ENCODE measurements around the gene UNC5A.

UNC5A gene

GRCh38 chr5:176888016-176888864 is 77.9 kb downstream of the UNC5A start:
- H3K4me3 ChIP-seq (ENCODE audit: low read length), result no peak overlapping the region
- no peak for DNase-seq (ENCODE audit: low read depth, low spot score)
- H3K27ac ChIP-seq (ENCODE audit: low read length), result no peak overlapping the region
- H3K9me3 ChIP-seq (ENCODE audit: control insufficient read depth, insufficient read depth, low read length), result no peaks in the 10 kb centered on the region
- H3K4me1 ChIP-seq (ENCODE audit: control insufficient read depth, insufficient read depth, low read length), result no peaks in the 10 kb centered on the region; the same call in 1 of the 2 replicates
- no CpG with 5 or more reads among the region's 27 CpGs for WGBS (ENCODE audit: insufficient coverage, insufficient read length)
- H3K36me3 ChIP-seq (ENCODE audit: control insufficient read depth, insufficient read depth, low read length), result no peaks in the 10 kb centered on the region
- no peaks in the 10 kb centered on the region for H3K27me3 ChIP-seq (ENCODE audit: control insufficient read depth, insufficient read depth, low read length)

GRCh38 chr5:176888865-176889165 is 78.5 kb downstream of the UNC5A start:
- H3K9me3 ChIP-seq (ENCODE audit: control insufficient read depth, insufficient read depth, low read length), result no peaks in the 10 kb centered on the region
- no peak overlapping the region for H3K4me3 ChIP-seq (ENCODE audit: low read length)
- no peaks in the 10 kb centered on the region for H3K27me3 ChIP-seq (ENCODE audit: control insufficient read depth, insufficient read depth, low read length)
- no peak overlapping the region for H3K27ac ChIP-seq (ENCODE audit: low read length)
- no peaks in the 10 kb centered on the region for H3K36me3 ChIP-seq (ENCODE audit: control insufficient read depth, insufficient read depth, low read length)
- WGBS (ENCODE audit: insufficient coverage, insufficient read length), result no CpG with 5 or more reads among the region's 1 CpG
- DNase-seq (ENCODE audit: low read depth, low spot score), result no peak
- H3K4me1 ChIP-seq (ENCODE audit: control insufficient read depth, insufficient read depth, low read length), result no peaks in the 10 kb centered on the region; the same call in 1 of the 2 replicates

- no peak overlapping the region for H3K4me3 ChIP-seq (ENCODE audit: low read length)
- no peaks in the 10 kb centered on the region for H3K27me3 ChIP-seq (ENCODE audit: control insufficient read depth, insufficient read depth, low read length)
- H3K4me1 ChIP-seq (ENCODE audit: control insufficient read depth, insufficient read depth, low read length), result no peaks in the 10 kb centered on the region; the same call in 1 of the 2 replicates
- H3K27ac ChIP-seq (ENCODE audit: low read length), result no peak overlapping the region
- H3K36me3 ChIP-seq (ENCODE audit: control insufficient read depth, insufficient read depth, low read length), result no peaks in the 10 kb centered on the region
- WGBS (ENCODE audit: insufficient coverage, insufficient read length), result no CpG with 5 or more reads among the region's 24 CpGs
- H3K9me3 ChIP-seq (ENCODE audit: control insufficient read depth, insufficient read depth, low read length), result no peaks in the 10 kb centered on the region
- DNase-seq (ENCODE audit: low read depth, low spot score), result no peak
Measured at GRCh38 chr5:176889321-176890280, 79.2 kb downstream of the UNC5A start.

- no peaks in the 10 kb centered on the region for H3K27me3 ChIP-seq (ENCODE audit: control insufficient read depth, insufficient read depth, low read length)
- no peaks in the 10 kb centered on the region for H3K36me3 ChIP-seq (ENCODE audit: control insufficient read depth, insufficient read depth, low read length)
- no peak for DNase-seq (ENCODE audit: low read depth, low spot score)
- no peak overlapping the region for H3K4me3 ChIP-seq (ENCODE audit: low read length)
- H3K9me3 ChIP-seq (ENCODE audit: control insufficient read depth, insufficient read depth, low read length), result no peaks in the 10 kb centered on the region
- no peak overlapping the region for H3K27ac ChIP-seq (ENCODE audit: low read length)
- H3K4me1 ChIP-seq (ENCODE audit: control insufficient read depth, insufficient read depth, low read length), result no peaks in the 10 kb centered on the region; the same call in 1 of the 2 replicates
- no CpG with 5 or more reads among the region's 9 CpGs for WGBS (ENCODE audit: insufficient coverage, insufficient read length)
Measured at GRCh38 chr5:176890455-176891330, 80.3 kb downstream of the UNC5A start.

GRCh38 chr5:176891331-176891958 is 81.1 kb downstream of the UNC5A start:
- H3K4me3 ChIP-seq (ENCODE audit: low read length), result no peak overlapping the region
- no peaks in the 10 kb centered on the region for H3K36me3 ChIP-seq (ENCODE audit: control insufficient read depth, insufficient read depth, low read length)
- no peak for DNase-seq (ENCODE audit: low read depth, low spot score)
- no peak overlapping the region for H3K27ac ChIP-seq (ENCODE audit: low read length)
- H3K27me3 ChIP-seq (ENCODE audit: control insufficient read depth, insufficient read depth, low read length), result no peaks in the 10 kb centered on the region
- no peaks in the 10 kb centered on the region for H3K9me3 ChIP-seq (ENCODE audit: control insufficient read depth, insufficient read depth, low read length)
- no CpG with 5 or more reads among the region's 9 CpGs for WGBS (ENCODE audit: insufficient coverage, insufficient read length)
- no peaks in the 10 kb centered on the region; the same call in 1 of the 2 replicates for H3K4me1 ChIP-seq (ENCODE audit: control insufficient read depth, insufficient read depth, low read length)

GRCh38 chr5:176892663-176893062 is 82.3 kb downstream of the UNC5A start:
- Histone ChIP-seq H3K4me1 (ENCODE audit: control insufficient read depth, insufficient read depth, low read length) (no peaks in the 10 kb centered on the region; the same call in 1 of the 2 replicates), H3K9me3 (ENCODE audit: control insufficient read depth, insufficient read depth, low read length) (no peaks in the 10 kb centered on the region), H3K36me3 (ENCODE audit: control insufficient read depth, insufficient read depth, low read length) (no peaks in the 10 kb centered on the region), H3K27ac (ENCODE audit: low read length) (no peak overlapping the region), H3K27me3 (ENCODE audit: control insufficient read depth, insufficient read depth, low read length) (no peaks in the 10 kb centered on the region), H3K4me3 (ENCODE audit: low read length) (no peak overlapping the region)
- no peak for DNase-seq (ENCODE audit: low read depth, low spot score)
- WGBS (ENCODE audit: insufficient coverage, insufficient read length), result no CpG with 5 or more reads among the region's 3 CpGs

GRCh38 chr5:176894298-176894697 is 83.9 kb downstream of the UNC5A start:
- no peak overlapping the region for H3K4me3 ChIP-seq (ENCODE audit: low read length)
- no CpG with 5 or more reads among the region's 6 CpGs for WGBS (ENCODE audit: insufficient coverage, insufficient read length)
- no peaks in the 10 kb centered on the region; the same call in 1 of the 2 replicates for H3K4me1 ChIP-seq (ENCODE audit: control insufficient read depth, insufficient read depth, low read length)
- no peaks in the 10 kb centered on the region for H3K36me3 ChIP-seq (ENCODE audit: control insufficient read depth, insufficient read depth, low read length)
- H3K27me3 ChIP-seq (ENCODE audit: control insufficient read depth, insufficient read depth, low read length), result no peaks in the 10 kb centered on the region
- H3K9me3 ChIP-seq (ENCODE audit: control insufficient read depth, insufficient read depth, low read length), result no peaks in the 10 kb centered on the region
- no peak overlapping the region for H3K27ac ChIP-seq (ENCODE audit: low read length)
- no peak for DNase-seq (ENCODE audit: low read depth, low spot score)

- WGBS (ENCODE audit: insufficient coverage, insufficient read length), result no CpG with 5 or more reads among the region's 4 CpGs
- Histone ChIP-seq H3K9me3 (ENCODE audit: control insufficient read depth, insufficient read depth, low read length) (no peaks in the 10 kb centered on the region), H3K4me1 (ENCODE audit: control insufficient read depth, insufficient read depth, low read length) (no peaks in the 10 kb centered on the region; the same call in none of the 2 replicates), H3K4me3 (ENCODE audit: low read length) (no peak overlapping the region), H3K36me3 (ENCODE audit: control insufficient read depth, insufficient read depth, low read length) (no peaks in the 10 kb centered on the region), H3K27me3 (ENCODE audit: control insufficient read depth, insufficient read depth, low read length) (no peaks in the 10 kb centered on the region), H3K27ac (ENCODE audit: low read length) (no peak overlapping the region)
- DNase-seq (ENCODE audit: low read depth, low spot score), result no peak
Measured at GRCh38 chr5:176895831-176896230, 85.5 kb downstream of the UNC5A start.

GRCh38 chr5:176897263-176897662 is 86.9 kb downstream of the UNC5A start:
- Histone ChIP-seq H3K4me1 (ENCODE audit: control insufficient read depth, insufficient read depth, low read length) (no peaks in the 10 kb centered on the region; the same call in 1 of the 2 replicates), H3K4me3 (ENCODE audit: low read length) (no peak overlapping the region), H3K27ac (ENCODE audit: low read length) (no peak overlapping the region), H3K9me3 (ENCODE audit: control insufficient read depth, insufficient read depth, low read length) (no peaks in the 10 kb centered on the region), H3K36me3 (ENCODE audit: control insufficient read depth, insufficient read depth, low read length) (no peaks in the 10 kb centered on the region), H3K27me3 (ENCODE audit: control insufficient read depth, insufficient read depth, low read length) (no peaks in the 10 kb centered on the region)
- no peak for DNase-seq (ENCODE audit: low read depth, low spot score)
- WGBS (ENCODE audit: insufficient coverage, insufficient read length), result no CpG with 5 or more reads among the region's 3 CpGs

All from iPS DF 6.9 (cell line).